ENCODE data around the gene PDZD2.
A peak's percentile ranks its signal among the peaks of the same experiment; 100 is the strongest.
"Not testable (repeated sequence)": the region's sequence is repeated elsewhere in the genome, so short reads cannot be mapped to it uniquely, and the experiment has no call there.

The PDZD2 gene

DNA sequence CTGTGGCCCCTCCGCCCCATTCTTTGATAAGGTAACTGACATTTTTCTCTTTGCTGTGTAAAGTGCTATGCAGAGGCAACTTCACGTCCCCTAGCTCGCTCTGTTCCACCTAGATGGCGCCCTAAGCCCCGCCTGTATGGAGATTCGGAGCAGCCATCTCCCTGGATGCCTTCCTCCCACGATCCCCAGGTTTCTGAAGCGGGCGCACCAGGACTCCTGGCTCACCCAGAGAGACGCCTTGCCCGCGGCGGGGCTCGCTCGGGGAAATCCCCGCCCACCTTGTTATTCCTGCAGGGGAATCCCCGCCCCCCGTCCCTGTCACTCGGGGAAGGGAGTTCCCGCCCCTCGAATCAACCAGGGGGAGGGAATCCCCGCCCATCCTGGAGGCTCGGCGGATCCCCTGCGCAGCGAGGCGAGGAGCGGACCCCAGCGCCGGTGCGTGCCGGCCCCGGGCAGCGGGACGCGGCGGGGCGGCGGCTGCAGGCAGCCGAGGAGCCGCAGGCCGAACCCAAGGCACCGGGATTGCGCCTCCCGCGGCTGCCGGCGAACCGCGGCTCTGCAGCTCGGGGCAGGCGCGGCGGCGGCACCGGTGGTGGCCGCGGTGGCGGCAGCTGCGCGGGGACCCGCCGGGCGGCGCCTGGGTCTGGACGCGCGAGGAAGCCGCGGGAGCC is at the start of gene PDZD2:
Gene PDZD2, plus strand, starts transcription at position 384 of the 671 bp plus-strand sequence.
- peak; percentile 6 to 40 (median 28) for DNase-seq

DNA sequence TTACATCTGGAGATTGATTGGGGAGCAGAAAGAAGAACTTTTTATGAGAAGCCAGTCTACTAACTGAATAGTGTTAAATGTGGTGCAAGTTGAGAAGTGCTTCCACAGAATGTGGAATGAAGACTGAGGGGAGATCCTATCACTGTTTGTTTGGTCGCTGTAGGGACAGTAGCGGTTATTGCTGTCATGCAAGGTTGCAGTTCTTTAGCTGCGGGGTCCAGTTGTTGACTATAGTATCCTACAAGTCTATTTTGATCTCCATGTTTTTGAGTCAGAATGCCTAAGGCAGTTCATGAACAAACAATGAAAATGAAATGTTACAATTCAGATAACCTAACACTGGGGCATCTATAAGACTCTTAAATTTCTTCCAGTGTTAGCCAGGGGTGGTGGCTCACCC is 45.3 kb upstream of the PDZD2 start:
- DNase-seq = no peak

- DNase-seq = no peak
Measured at GRCh38 chr5:31596354-31596753, 42.6 kb upstream of the PDZD2 start.

- no peak for DNase-seq
Measured at GRCh38 chr5:31598640-31599611, 40.0 kb upstream of the PDZD2 start.

- not testable (repeated sequence) for DNase-seq
Measured at GRCh38 chr5:31602305-31602704, 36.6 kb upstream of the PDZD2 start.

DNA sequence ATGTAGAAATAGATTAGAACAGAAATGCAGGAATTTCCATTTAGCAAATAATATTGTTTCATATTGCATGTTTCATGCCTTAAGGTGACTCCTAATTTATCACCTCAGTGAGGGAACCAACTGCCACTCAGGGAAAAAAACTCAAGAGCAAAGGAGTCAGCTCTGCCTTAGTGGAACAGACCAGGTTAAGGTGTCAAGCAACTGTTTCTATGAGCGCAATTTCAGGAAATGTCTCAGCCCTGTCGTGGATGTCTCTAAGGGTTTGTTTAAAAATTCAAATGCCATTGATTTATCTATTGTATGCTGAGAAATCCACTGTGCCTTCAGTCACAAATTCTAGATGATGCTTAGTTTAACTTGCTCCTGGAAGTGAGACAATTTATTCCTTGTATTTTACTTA is 34.7 kb upstream of the PDZD2 start:
- no peak for DNase-seq

DNA sequence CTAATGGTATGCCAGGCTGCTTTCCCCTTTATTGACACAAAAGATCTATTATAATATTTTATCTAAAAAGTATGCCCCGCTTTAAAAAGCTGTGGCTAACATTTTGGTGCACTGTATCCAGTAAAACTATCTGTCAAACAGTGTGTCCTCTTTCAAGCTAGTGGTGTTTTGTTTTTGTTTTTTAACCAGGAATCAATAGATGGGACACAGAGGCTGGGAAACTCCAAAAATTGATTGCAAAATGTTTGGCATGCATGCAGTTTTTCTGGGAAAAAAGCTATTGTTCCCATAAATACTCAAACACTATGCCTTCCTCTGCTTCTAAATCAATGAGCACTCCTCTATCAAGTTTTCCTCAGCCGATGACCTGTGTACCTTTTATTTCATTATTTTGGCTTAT is 34.3 kb upstream of the PDZD2 start:
- DNase-seq = no peak

- no peak for DNase-seq
Measured at GRCh38 chr5:31605920-31606319, 33.0 kb upstream of the PDZD2 start.

DNA sequence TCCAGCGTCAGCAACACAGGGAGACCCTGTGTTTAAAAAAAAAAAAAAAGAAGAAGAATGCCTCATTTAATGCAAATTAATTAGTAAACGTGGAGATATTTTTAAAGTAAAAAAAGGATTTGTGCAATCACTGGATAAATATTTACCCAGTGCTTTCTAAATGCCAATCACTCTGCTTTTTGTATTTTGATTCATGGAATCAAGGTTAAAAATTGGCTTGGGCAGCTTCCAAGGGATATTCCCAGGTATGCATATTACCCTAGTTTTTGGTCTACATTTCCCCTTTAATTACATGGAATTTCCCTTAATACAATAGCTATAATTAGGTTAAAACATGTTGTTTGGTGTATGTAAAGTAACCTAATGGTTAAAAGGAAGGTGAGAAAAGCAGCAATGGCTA is 31.4 kb upstream of the PDZD2 start:
- DNase-seq = no peak

DNA sequence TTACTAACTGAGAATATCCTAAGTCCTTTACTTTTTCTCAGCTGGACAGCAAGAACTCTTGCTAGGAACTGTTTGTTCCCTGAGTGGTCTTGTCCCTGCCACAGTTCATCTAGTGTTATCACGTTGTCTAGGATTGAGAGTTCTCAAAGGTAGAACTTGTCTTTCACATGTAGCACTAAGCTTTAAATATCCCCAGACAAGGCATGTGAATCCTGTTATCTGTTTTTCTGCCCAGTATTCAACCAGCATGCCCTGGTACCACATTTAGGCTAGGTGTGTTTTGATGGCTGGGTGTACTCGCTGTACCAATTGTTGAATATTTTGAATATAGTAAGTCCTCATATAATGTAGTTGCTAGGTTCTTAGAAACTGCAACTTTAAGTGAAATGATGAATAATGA is 27.9 kb upstream of the PDZD2 start:
- no peak for DNase-seq

- DNase-seq = no peak
Measured at GRCh38 chr5:31613651-31614050, 25.3 kb upstream of the PDZD2 start.

GRCh38 chr5:31614151-31615020 is 24.5 kb upstream of the PDZD2 start:
- DNase-seq = no peak

- no peak for DNase-seq
Measured at GRCh38 chr5:31617867-31618266, 21.1 kb upstream of the PDZD2 start.

DNA sequence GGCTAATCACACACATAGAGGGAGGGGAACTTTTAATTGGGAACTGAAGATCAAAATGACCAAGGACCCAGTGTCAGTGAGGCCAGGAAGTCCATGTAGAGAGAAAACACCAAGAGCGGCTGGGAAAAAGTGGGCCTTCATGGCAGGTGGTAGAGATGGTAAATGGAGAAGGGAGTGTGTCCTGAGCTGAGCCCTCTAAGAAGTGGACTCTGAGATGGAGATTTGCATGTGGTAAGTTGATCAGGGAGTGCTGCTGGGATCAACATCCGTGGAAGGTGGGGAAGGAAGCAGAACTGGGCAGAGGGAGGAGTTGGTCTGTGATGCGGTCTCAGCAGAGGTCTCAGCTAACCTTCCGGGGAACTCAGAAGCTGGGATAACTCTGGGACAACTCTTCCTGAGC is 18.9 kb upstream of the PDZD2 start:
- no peak for DNase-seq

DNA sequence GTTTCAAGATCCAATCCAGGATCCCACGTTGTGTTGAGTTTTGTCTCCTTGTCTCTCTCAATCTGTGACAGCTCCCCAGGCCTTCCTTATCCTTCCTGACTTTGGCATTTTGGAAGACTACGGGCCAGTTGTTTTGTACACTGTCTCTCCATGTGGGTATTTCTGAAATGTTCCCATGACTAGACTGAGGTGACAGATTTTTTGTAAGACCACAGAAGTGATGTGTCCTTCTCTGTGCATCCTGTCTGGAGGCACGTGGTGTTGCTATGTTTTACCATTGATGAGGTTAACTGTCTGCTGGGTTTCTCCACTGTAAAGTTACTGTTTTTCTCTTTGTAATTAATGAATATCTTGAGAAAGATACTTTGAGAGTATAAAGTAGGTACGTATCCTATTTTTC is 15.7 kb upstream of the PDZD2 start:
- DNase-seq = no peak

DNA sequence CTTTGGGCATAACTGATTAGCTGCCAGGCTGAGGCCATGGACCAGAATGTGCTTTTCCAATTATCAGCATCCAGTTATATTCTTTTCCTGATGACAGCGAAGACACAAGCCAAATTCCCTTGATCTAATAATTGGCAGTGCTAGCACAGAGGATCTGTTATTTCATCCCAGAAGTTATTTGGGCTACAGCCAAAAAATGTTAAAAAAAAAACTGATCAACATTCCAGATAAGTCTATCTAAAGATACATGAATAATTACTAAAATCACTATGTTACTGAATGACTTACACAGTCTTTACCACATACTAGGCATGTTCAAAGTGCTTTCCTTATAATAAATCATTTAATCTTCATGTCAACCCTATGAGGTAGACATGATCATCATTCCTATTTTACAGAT is 13.5 kb upstream of the PDZD2 start:
- no peak for DNase-seq

GRCh38 chr5:31626156-31626555 is 12.8 kb upstream of the PDZD2 start:
- DNase-seq = no peak

DNA sequence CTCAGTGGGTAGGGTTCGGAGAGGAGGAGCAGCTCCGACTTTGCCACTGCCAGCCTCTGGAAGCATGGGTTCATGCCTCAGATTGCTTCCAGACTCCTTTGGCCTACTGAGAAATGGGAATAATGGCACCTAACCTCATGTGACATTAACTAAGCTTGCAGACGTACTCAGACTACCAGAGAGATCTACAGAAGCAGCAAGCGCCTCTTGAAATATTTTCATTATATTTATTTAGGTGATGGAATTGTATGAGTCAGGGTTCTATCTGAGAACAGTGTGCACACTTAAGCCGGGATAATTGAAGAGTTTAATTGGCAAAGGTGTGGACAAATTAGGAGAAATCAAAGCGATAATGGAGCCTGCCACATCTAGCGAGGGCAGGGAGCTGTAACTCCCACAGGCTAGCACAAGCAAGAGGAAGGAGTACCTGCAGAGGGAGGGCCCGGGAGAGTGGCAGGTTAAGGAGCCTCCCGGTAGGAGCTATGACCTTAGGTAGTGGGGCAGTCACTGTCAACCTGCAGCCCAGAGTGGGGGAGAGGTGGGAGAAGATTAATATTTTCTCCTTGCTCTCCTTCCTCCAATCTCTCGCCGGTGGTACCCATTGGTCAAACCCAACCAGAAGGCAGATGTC is 12.2 kb upstream of the PDZD2 start:
- no peak for DNase-seq

- no peak for DNase-seq
Measured at GRCh38 chr5:31630931-31631330, 8.0 kb upstream of the PDZD2 start.

- DNase-seq = no peak
Measured at GRCh38 chr5:31632460-31632859, 6.5 kb upstream of the PDZD2 start.

DNA sequence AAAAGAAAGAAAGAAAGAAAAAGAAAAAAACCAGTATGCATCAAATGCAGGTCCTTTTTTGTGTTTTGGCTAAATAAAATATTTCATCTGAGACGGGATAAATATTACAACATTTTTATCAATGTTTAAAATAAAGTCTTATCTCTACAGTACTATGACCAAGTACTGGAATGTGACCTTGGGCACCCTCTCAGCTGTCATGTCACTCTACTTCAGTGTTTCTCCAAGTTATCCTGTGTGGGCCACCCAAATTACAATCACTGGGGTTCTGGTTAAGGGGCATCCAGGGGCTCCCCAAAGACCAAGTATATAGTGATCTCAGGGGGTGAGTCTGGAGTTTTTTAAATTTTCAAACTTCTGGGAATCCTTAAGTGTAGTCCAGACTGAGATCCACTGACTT is 3.5 kb upstream of the PDZD2 start:
- no peak for DNase-seq

DNA sequence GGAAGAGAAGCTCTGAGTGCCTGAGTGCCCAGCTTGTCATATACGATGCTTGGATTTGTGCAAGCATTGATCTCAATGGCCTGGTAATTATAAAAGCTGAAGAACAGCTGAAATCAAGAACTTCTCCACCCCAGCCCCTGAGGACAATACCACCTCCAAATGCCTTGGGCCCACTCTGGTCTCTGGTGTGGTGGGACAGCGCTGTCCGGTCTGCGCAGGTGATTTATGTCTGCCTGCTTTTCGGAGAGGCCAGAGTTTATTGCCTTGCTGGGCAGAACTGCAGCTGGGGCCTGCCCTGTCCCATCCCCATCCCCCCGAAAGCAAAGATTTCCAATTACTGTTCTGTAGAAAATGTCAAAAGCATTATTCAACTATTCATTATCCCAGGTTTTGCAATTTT is 1.1 kb upstream of the PDZD2 start:
- DNase-seq = no peak

- no peak for DNase-seq
Measured at GRCh38 chr5:31638345-31638744, 586 bp upstream of the PDZD2 start.
